Stimulated activated naive B cell treated with anti-CD40 and anti-IgM and Interleukin-4, amounts not matched to agents 10 μg/mL and 1 μg/mL and 100 μg/mL, for 72 hours (primary cell): ENCODE measurements around the gene SLC14A1.
"Not testable (repeated sequence)": the region's sequence is repeated elsewhere in the genome, so short reads cannot be mapped to it uniquely, and the experiment has no call there.

Source experiments
- ATAC-seq, 2 donors: fragments of 150-1000 bp; cut with Tn5 transposase; replicated peaks; 2 replicates each; pipeline ENCODE4 v1.10.0; 2021; ENCODE audit warnings: moderate library complexity in 1 of 2
- DNase-seq: peaks from one replicate; pipeline ENCODE4 v3.0.0; 2021
- H3K27ac Mint-ChIP-seq: one replicate; pipeline ENCODE4 v1.8.0; 2022; ENCODE audit warnings: mild to moderate bottlenecking, mixed read lengths
- H3K27me3 Mint-ChIP-seq, 2 donors: one replicate each; pipeline ENCODE4 v1.8.0; 2022; ENCODE audit warnings: mixed read lengths in 2 of 2
- H3K36me3 Mint-ChIP-seq, 2 donors: one replicate each; pipeline ENCODE4 v1.8.0; 2022; ENCODE audit warnings: mixed read lengths in 2 of 2, mild to moderate bottlenecking in 1 of 2
- H3K4me1 Mint-ChIP-seq, 2 donors: one replicate each; pipeline ENCODE4 v1.8.0; 2022; ENCODE audit warnings: mixed read lengths in 2 of 2, mild to moderate bottlenecking in 1 of 2
- H3K4me3 Mint-ChIP-seq, 2 donors: one replicate each; pipeline ENCODE4 v1.8.0; 2022; ENCODE audit warnings: mild to moderate bottlenecking in 2 of 2, mixed read lengths in 2 of 2, moderate library complexity in 1 of 2
- H3K9me3 Mint-ChIP-seq, 2 donors: one replicate each; pipeline ENCODE4 v1.8.0; 2022; ENCODE audit warnings: mixed read lengths in 2 of 2, mild to moderate bottlenecking in 1 of 2

The SLC14A1 gene

GRCh38 chr18:45753286-45753685 is 29.3 kb downstream of the SLC14A1 start:
- H3K4me3 Mint-ChIP-seq, result no peak overlapping the region
- H3K4me1 Mint-ChIP-seq, result peaks cover 0 to 2% of the 10 kb centered on the region in 2 donors
- peaks cover 22 to 25% of the 10 kb centered on the region in 2 donors for H3K27me3 Mint-ChIP-seq
- no peaks in the 10 kb centered on the region for H3K36me3 Mint-ChIP-seq
- ATAC-seq (no peak), DNase-seq (no peak)
- H3K9me3 Mint-ChIP-seq, result peaks cover 0 to 2% of the 10 kb centered on the region in 2 donors
- H3K27ac Mint-ChIP-seq, result no peak overlapping the region

GRCh38 chr18:45755934-45756333 is 32.0 kb downstream of the SLC14A1 start:
- no peak overlapping the region for H3K4me3 Mint-ChIP-seq
- ATAC-seq (no peak), DNase-seq (no peak)
- H3K27me3 Mint-ChIP-seq, result peaks cover 30 to 32% of the 10 kb centered on the region in 2 donors
- no peaks in the 10 kb centered on the region for H3K36me3 Mint-ChIP-seq
- H3K4me1 Mint-ChIP-seq, result no peaks in the 10 kb centered on the region
- no peaks in the 10 kb centered on the region for H3K9me3 Mint-ChIP-seq
- H3K27ac Mint-ChIP-seq, result no peak overlapping the region

GRCh38 chr18:45757005-45757404 is 33.0 kb downstream of the SLC14A1 start:
- H3K9me3 Mint-ChIP-seq, result no peaks in the 10 kb centered on the region

GRCh38 chr18:45757644-45758043 is 33.7 kb downstream of the SLC14A1 start:
- not testable (repeated sequence) for H3K36me3 Mint-ChIP-seq, ATAC-seq, H3K27ac Mint-ChIP-seq, H3K4me1 Mint-ChIP-seq, H3K9me3 Mint-ChIP-seq, H3K4me3 Mint-ChIP-seq, DNase-seq
- peaks cover 30 to 32% of the 10 kb centered on the region in 2 donors for H3K27me3 Mint-ChIP-seq

More at GRCh38 chr18:45757005-45757404, 33.0 kb downstream of the SLC14A1 start:
- Mint-ChIP-seq H3K4me3 (no peak overlapping the region), H3K27ac (no peak overlapping the region), H3K4me1 (peaks cover 0 to 2% of the 10 kb centered on the region in 2 donors), H3K36me3 (no peaks in the 10 kb centered on the region), H3K27me3 (peaks cover 30 to 32% of the 10 kb centered on the region in 2 donors)
- ATAC-seq, result no peak
- DNase-seq, result no peak

GRCh38 chr18:45760462-45761036 is 36.6 kb downstream of the SLC14A1 start:
- Mint-ChIP-seq H3K27me3 (peaks cover 11 to 15% of the 10 kb centered on the region in 2 donors), H3K9me3 (no peaks in the 10 kb centered on the region), H3K4me3 (no peak overlapping the region), H3K27ac (no peak overlapping the region), H3K36me3 (no peaks in the 10 kb centered on the region), H3K4me1 (peaks cover 0 to 2% of the 10 kb centered on the region in 2 donors)
- ATAC-seq (no peak), DNase-seq (no peak)

- Mint-ChIP-seq H3K4me3 (no peak overlapping the region), H3K27me3 (peaks cover 5 to 18% of the 10 kb centered on the region in 2 donors), H3K9me3 (no peaks in the 10 kb centered on the region), H3K36me3 (no peaks in the 10 kb centered on the region), H3K27ac (no peak overlapping the region), H3K4me1 (peaks cover 0 to 2% of the 10 kb centered on the region in 2 donors)
- ATAC-seq, result peak; percentile 33 to 46
- no peak for DNase-seq
Measured at GRCh38 chr18:45761512-45762114, 37.6 kb downstream of the SLC14A1 start.

GRCh38 chr18:45764000-45764686 is 40.2 kb downstream of the SLC14A1 start:
- ATAC-seq, result no peak
- Mint-ChIP-seq H3K4me1 (peaks cover 0 to 2% of the 10 kb centered on the region in 2 donors), H3K4me3 (no peak overlapping the region), H3K27me3 (peaks cover 8 to 13% of the 10 kb centered on the region in 2 donors), H3K36me3 (no peaks in the 10 kb centered on the region), H3K9me3 (no peaks in the 10 kb centered on the region), H3K27ac (no peak overlapping the region)
- DNase-seq, result no peak

GRCh38 chr18:45765796-45766195 is 41.8 kb downstream of the SLC14A1 start:
- Mint-ChIP-seq H3K4me3 (no peak overlapping the region), H3K27me3 (peaks cover 18 to 19% of the 10 kb centered on the region in 2 donors), H3K27ac (no peak overlapping the region), H3K4me1 (peaks cover 0 to 2% of the 10 kb centered on the region in 2 donors), H3K36me3 (no peaks in the 10 kb centered on the region), H3K9me3 (no peaks in the 10 kb centered on the region)
- ATAC-seq (no peak), DNase-seq (no peak)

GRCh38 chr18:45771587-45772480 is 47.9 kb downstream of the SLC14A1 start:
- Mint-ChIP-seq H3K4me1 (peaks cover 11 to 18% of the 10 kb centered on the region in 2 donors), H3K4me3 (no peak overlapping the region), H3K36me3 (peaks cover 1 to 3% of the 10 kb centered on the region in 2 donors), H3K27ac (no peak overlapping the region), H3K27me3 (peaks cover 39 to 40% of the 10 kb centered on the region in 2 donors), H3K9me3 (peaks cover 0 to 1% of the 10 kb centered on the region in 2 donors)
- DNase-seq (no peak), ATAC-seq (no peak)

- DNase-seq (no peak), ATAC-seq (no peak)
- H3K27me3 Mint-ChIP-seq, result peaks cover 49 to 60% of the 10 kb centered on the region in 2 donors
- no peak overlapping the region for H3K27ac Mint-ChIP-seq
- H3K9me3 Mint-ChIP-seq, result peaks cover 0 to 1% of the 10 kb centered on the region in 2 donors
- no peak overlapping the region for H3K4me3 Mint-ChIP-seq
- peaks cover 11 to 18% of the 10 kb centered on the region in 2 donors for H3K4me1 Mint-ChIP-seq
- H3K36me3 Mint-ChIP-seq, result peaks cover 1 to 3% of the 10 kb centered on the region in 2 donors
Measured at GRCh38 chr18:45774065-45774521, 50.1 kb downstream of the SLC14A1 start.

- ATAC-seq, result peak; percentile 93 to 94
- H3K4me3 Mint-ChIP-seq, result peak overlapping the region; percentile 90 to 93
- H3K27me3 Mint-ChIP-seq, result peaks cover 47 to 55% of the 10 kb centered on the region in 2 donors
- H3K9me3 Mint-ChIP-seq, result peaks cover 0 to 1% of the 10 kb centered on the region in 2 donors
- H3K4me1 Mint-ChIP-seq, result peaks cover 11 to 18% of the 10 kb centered on the region in 2 donors
- H3K27ac Mint-ChIP-seq, result peak overlapping the region; percentile 94
- peak; percentile 70 for DNase-seq
- H3K36me3 Mint-ChIP-seq, result peaks cover 1 to 3% of the 10 kb centered on the region in 2 donors
Measured at GRCh38 chr18:45775241-45775676, 51.3 kb downstream of the SLC14A1 start.

GRCh38 chr18:45775743-45776142 is 51.8 kb downstream of the SLC14A1 start:
- peaks cover 11 to 18% of the 10 kb centered on the region in 2 donors for H3K4me1 Mint-ChIP-seq
- peaks cover 1 to 3% of the 10 kb centered on the region in 2 donors for H3K36me3 Mint-ChIP-seq
- peaks cover 0 to 1% of the 10 kb centered on the region in 2 donors for H3K9me3 Mint-ChIP-seq
- H3K27ac Mint-ChIP-seq, result peak overlapping the region; percentile 94
- peaks cover 48 to 54% of the 10 kb centered on the region in 2 donors for H3K27me3 Mint-ChIP-seq
- H3K4me3 Mint-ChIP-seq, result peak overlapping the region; percentile 90 to 93
- DNase-seq (no peak), ATAC-seq (peak; percentile 6 to 15)

- H3K4me1 Mint-ChIP-seq, result peaks cover 11 to 18% of the 10 kb centered on the region in 2 donors
- H3K27me3 Mint-ChIP-seq, result peaks cover 50 to 55% of the 10 kb centered on the region in 2 donors
- H3K27ac Mint-ChIP-seq, result no peak overlapping the region
- peaks cover 0 to 1% of the 10 kb centered on the region in 2 donors for H3K9me3 Mint-ChIP-seq
- H3K36me3 Mint-ChIP-seq, result peaks cover 1 to 3% of the 10 kb centered on the region in 2 donors
- ATAC-seq, result no peak
- no peak for DNase-seq
- no peak overlapping the region for H3K4me3 Mint-ChIP-seq
Measured at GRCh38 chr18:45777393-45777792, 53.4 kb downstream of the SLC14A1 start.
